ENCODE data around the gene MARVELD1.
A peak's percentile ranks its signal among the peaks of the same experiment; 100 is the strongest.

MARVELD1 gene

GRCh38 chr10:97726636-97727178 is 13.2 kb downstream of the MARVELD1 start:
- Histone ChIP-seq H3K9me3 (ENCODE audit: control insufficient read depth, low read length) (no peaks in the 10 kb centered on the region), H3K36me3 (ENCODE audit: control insufficient read depth, insufficient read depth, low read length) (peaks cover 4% of the 10 kb centered on the region), H3K4me1 (ENCODE audit: control insufficient read depth, insufficient read depth, low read length, poor library complexity, severe bottlenecking) (no peaks in the 10 kb centered on the region), H3K4me3 (ENCODE audit: extremely low read depth, insufficient read depth, low read length, poor library complexity, severe bottlenecking) (no peak overlapping the region), H3K27ac (ENCODE audit: low read depth, low read length, severe bottlenecking) (peak overlapping the region; percentile 53)
- 23 to 29% methylated on average over 3 to 5 of the region's 8 CpGs for WGBS, 2 experiments (ENCODE audit: insufficient coverage in 2 of 2)

- H3K9me3 ChIP-seq (ENCODE audit: control insufficient read depth, low read length): no peaks in the 10 kb centered on the region
- H3K4me1 ChIP-seq (ENCODE audit: control insufficient read depth, insufficient read depth, low read length, poor library complexity, severe bottlenecking): no peaks in the 10 kb centered on the region
- H3K36me3 ChIP-seq (ENCODE audit: control insufficient read depth, insufficient read depth, low read length): no peaks in the 10 kb centered on the region
- 100% methylated on average over 1 to 2 of the region's 5 CpGs for WGBS, 2 experiments (ENCODE audit: insufficient coverage in 2 of 2)
- H3K4me3 ChIP-seq (ENCODE audit: extremely low read depth, insufficient read depth, low read length, poor library complexity, severe bottlenecking): no peak overlapping the region
- no peak overlapping the region for H3K27ac ChIP-seq (ENCODE audit: low read depth, low read length, severe bottlenecking)
These were observed 15.5 kb downstream of the MARVELD1 start for GRCh38 chr10:97729014-97729413.

GRCh38 chr10:97731346-97732051 is 18.0 kb downstream of the MARVELD1 start:
- Histone ChIP-seq H3K27ac (ENCODE audit: low read depth, low read length, severe bottlenecking) (no peak overlapping the region), H3K4me1 (ENCODE audit: control insufficient read depth, insufficient read depth, low read length, poor library complexity, severe bottlenecking) (no peaks in the 10 kb centered on the region)
- 77 to 81% methylated on average over 4 to 8 of the region's 9 CpGs for WGBS, 2 experiments (ENCODE audit: insufficient coverage in 2 of 2)

GRCh38 chr10:97732052-97732359 is 18.5 kb downstream of the MARVELD1 start:
- Histone ChIP-seq H3K4me3 (ENCODE audit: extremely low read depth, insufficient read depth, low read length, poor library complexity, severe bottlenecking) (no peak overlapping the region), H3K27ac (ENCODE audit: low read depth, low read length, severe bottlenecking) (no peak overlapping the region), H3K9me3 (ENCODE audit: control insufficient read depth, low read length) (peaks cover 6% of the 10 kb centered on the region), H3K4me1 (ENCODE audit: control insufficient read depth, insufficient read depth, low read length, poor library complexity, severe bottlenecking) (no peaks in the 10 kb centered on the region), H3K36me3 (ENCODE audit: control insufficient read depth, insufficient read depth, low read length) (no peaks in the 10 kb centered on the region)
- 17 to 57% methylated on average over 1 to 2 of the region's 4 CpGs for whole genome bisulfite sequencing, 2 experiments (ENCODE audit: insufficient coverage in 2 of 2)

More at GRCh38 chr10:97731346-97732051, 18.0 kb downstream of the MARVELD1 start:
- H3K4me3 ChIP-seq (ENCODE audit: extremely low read depth, insufficient read depth, low read length, poor library complexity, severe bottlenecking): no peak overlapping the region
- no peaks in the 10 kb centered on the region for H3K36me3 ChIP-seq (ENCODE audit: control insufficient read depth, insufficient read depth, low read length)
- peaks cover 5% of the 10 kb centered on the region for H3K9me3 ChIP-seq (ENCODE audit: control insufficient read depth, low read length)

GRCh38 chr10:97733256-97733655 is 19.7 kb downstream of the MARVELD1 start:
- H3K4me1 ChIP-seq (ENCODE audit: control insufficient read depth, insufficient read depth, low read length, poor library complexity, severe bottlenecking): peaks cover 6% of the 10 kb centered on the region
- no peak overlapping the region for H3K27ac ChIP-seq (ENCODE audit: low read depth, low read length, severe bottlenecking)
- 75 to 100% methylated on average over 2 of the region's 5 CpGs for WGBS, 2 experiments (ENCODE audit: insufficient coverage in 2 of 2)
- no peak overlapping the region for H3K4me3 ChIP-seq (ENCODE audit: extremely low read depth, insufficient read depth, low read length, poor library complexity, severe bottlenecking)
- peaks cover 6% of the 10 kb centered on the region for H3K9me3 ChIP-seq (ENCODE audit: control insufficient read depth, low read length)
- no peaks in the 10 kb centered on the region for H3K36me3 ChIP-seq (ENCODE audit: control insufficient read depth, insufficient read depth, low read length)

GRCh38 chr10:97734021-97734420 is 20.5 kb downstream of the MARVELD1 start:
- H3K9me3 ChIP-seq (ENCODE audit: control insufficient read depth, low read length): peaks cover 6% of the 10 kb centered on the region
- peaks cover 6% of the 10 kb centered on the region for H3K4me1 ChIP-seq (ENCODE audit: control insufficient read depth, insufficient read depth, low read length, poor library complexity, severe bottlenecking)
- 90 to 94% methylated on average over 3 to 6 of the region's 6 CpGs for WGBS, 2 experiments (ENCODE audit: insufficient coverage in 2 of 2)
- H3K27ac ChIP-seq (ENCODE audit: low read depth, low read length, severe bottlenecking): no peak overlapping the region
- H3K36me3 ChIP-seq (ENCODE audit: control insufficient read depth, insufficient read depth, low read length): peaks cover 7% of the 10 kb centered on the region
- H3K4me3 ChIP-seq (ENCODE audit: extremely low read depth, insufficient read depth, low read length, poor library complexity, severe bottlenecking): no peak overlapping the region

GRCh38 chr10:97736403-97736901 is 22.9 kb downstream of the MARVELD1 start:
- no peak overlapping the region for H3K4me3 ChIP-seq (ENCODE audit: extremely low read depth, insufficient read depth, low read length, poor library complexity, severe bottlenecking)
- H3K9me3 ChIP-seq (ENCODE audit: control insufficient read depth, low read length): peaks cover 6% of the 10 kb centered on the region
- peaks cover 6% of the 10 kb centered on the region for H3K4me1 ChIP-seq (ENCODE audit: control insufficient read depth, insufficient read depth, low read length, poor library complexity, severe bottlenecking)
- no peak overlapping the region for H3K27ac ChIP-seq (ENCODE audit: low read depth, low read length, severe bottlenecking)
- 77 to 82% methylated on average over 10 to 12 of the region's 13 CpGs for WGBS, 2 experiments (ENCODE audit: insufficient coverage in 2 of 2)
- peaks cover 27% of the 10 kb centered on the region for H3K36me3 ChIP-seq (ENCODE audit: control insufficient read depth, insufficient read depth, low read length)

GRCh38 chr10:97736902-97737769 is 23.6 kb downstream of the MARVELD1 start, which contains the start of gene ZFYVE27:
Gene ZFYVE27, plus strand, starts transcription at chr10:97737128. Its CDS starts 1,350 bp downstream, at chr10:97738478.
- peak within 1 kb of the TSS; percentile 89 for H3K27ac ChIP-seq (ENCODE audit: low read depth, low read length, severe bottlenecking)
- peaks cover 31% of the 10 kb centered on the region for H3K36me3 ChIP-seq (ENCODE audit: control insufficient read depth, insufficient read depth, low read length)
- H3K4me1 ChIP-seq (ENCODE audit: control insufficient read depth, insufficient read depth, low read length, poor library complexity, severe bottlenecking): peaks cover 6% of the 10 kb centered on the region
- 0% methylated on average over 67 to 69 of the region's 72 CpGs for WGBS, 2 experiments (ENCODE audit: insufficient coverage in 2 of 2)
- H3K4me3 ChIP-seq (ENCODE audit: extremely low read depth, insufficient read depth, low read length, poor library complexity, severe bottlenecking): peak within 1 kb of the TSS; percentile 95
- H3K9me3 ChIP-seq (ENCODE audit: control insufficient read depth, low read length): peaks cover 6% of the 10 kb centered on the region

GRCh38 chr10:97737770-97738265 is 24.3 kb downstream of the MARVELD1 start:
- Histone ChIP-seq H3K36me3 (ENCODE audit: control insufficient read depth, insufficient read depth, low read length) (peaks cover 33% of the 10 kb centered on the region), H3K9me3 (ENCODE audit: control insufficient read depth, low read length) (peaks cover 6% of the 10 kb centered on the region), H3K4me3 (ENCODE audit: extremely low read depth, insufficient read depth, low read length, poor library complexity, severe bottlenecking) (peak overlapping the region; percentile 95), H3K4me1 (ENCODE audit: control insufficient read depth, insufficient read depth, low read length, poor library complexity, severe bottlenecking) (peaks cover 6% of the 10 kb centered on the region), H3K27ac (ENCODE audit: low read depth, low read length, severe bottlenecking) (peak overlapping the region; percentile 89)
- WGBS, 2 experiments (ENCODE audit: insufficient coverage in 2 of 2): 33 to 37% methylated on average over 13 to 14 of the region's 14 CpGs

- peaks cover 37% of the 10 kb centered on the region for H3K36me3 ChIP-seq (ENCODE audit: control insufficient read depth, insufficient read depth, low read length)
- 100% methylated on average over 2 to 3 of the region's 4 CpGs for WGBS, 2 experiments (ENCODE audit: insufficient coverage in 2 of 2)
- no peak overlapping the region for H3K27ac ChIP-seq (ENCODE audit: low read depth, low read length, severe bottlenecking)
- H3K4me3 ChIP-seq (ENCODE audit: extremely low read depth, insufficient read depth, low read length, poor library complexity, severe bottlenecking): no peak overlapping the region
- H3K4me1 ChIP-seq (ENCODE audit: control insufficient read depth, insufficient read depth, low read length, poor library complexity, severe bottlenecking): peaks cover 6% of the 10 kb centered on the region
- H3K9me3 ChIP-seq (ENCODE audit: control insufficient read depth, low read length): peaks cover 6% of the 10 kb centered on the region
These were observed 25.1 kb downstream of the MARVELD1 start for GRCh38 chr10:97738616-97739015.

Data from mesodermal cell (in vitro differentiated cells).